ENCODE data around the gene ZNF22.
A peak's percentile ranks its signal among the peaks of the same experiment; 100 is the strongest.

The ZNF22 gene

GRCh38 chr10:45000752-45001380, at the start of gene ZNF22:
Gene ZNF22, plus strand, starts transcription at chr10:45000923. Its CDS starts 2,446 bp downstream, at chr10:45003369.
- DNase-seq = peak; percentile 91

- peak; percentile 7 for DNase-seq
These were observed 49.0 kb upstream of the ZNF22 start for GRCh38 chr10:44951576-44952226.

- no peak for DNase-seq
These were observed 47.9 kb upstream of the ZNF22 start for GRCh38 chr10:44952779-44953231.

- no peak for DNase-seq
These were observed 46.7 kb upstream of the ZNF22 start for GRCh38 chr10:44954042-44954441.

GRCh38 chr10:44954962-44955361, 45.8 kb upstream of the ZNF22 start:
- no peak for DNase-seq

GRCh38 chr10:44955413-44956070, 45.2 kb upstream of the ZNF22 start:
- DNase-seq = peak; percentile 15

GRCh38 chr10:44956226-44956625, 44.5 kb upstream of the ZNF22 start:
- peak; percentile 28 for DNase-seq

- peak; percentile 24 for DNase-seq
These were observed 43.7 kb upstream of the ZNF22 start for GRCh38 chr10:44956717-44957706.

GRCh38 chr10:44958196-44958897, 42.4 kb upstream of the ZNF22 start:
- DNase-seq = peak; percentile 50

GRCh38 chr10:44958898-44959246, 41.9 kb upstream of the ZNF22 start:
- no peak for DNase-seq

GRCh38 chr10:44959247-44960087, 41.3 kb upstream of the ZNF22 start, which contains the start of gene RASSF4:
Gene RASSF4, plus strand, starts transcription at chr10:44959802. Its CDS starts 10,401 bp downstream, at chr10:44970203.
- DNase-seq = peak; percentile 96

GRCh38 chr10:44960088-44960460, 40.6 kb upstream of the ZNF22 start:
- no peak for DNase-seq

GRCh38 chr10:44960482-44961229, 40.1 kb upstream of the ZNF22 start:
- DNase-seq = peak; percentile 51

GRCh38 chr10:44961230-44961571, 39.5 kb upstream of the ZNF22 start:
- DNase-seq = peak; percentile 45

GRCh38 chr10:44961931-44962750, 38.6 kb upstream of the ZNF22 start:
- peak; percentile 38 for DNase-seq

- DNase-seq = peak; percentile 47
These were observed 37.6 kb upstream of the ZNF22 start for GRCh38 chr10:44962870-44963738.

GRCh38 chr10:44963772-44964633, 36.7 kb upstream of the ZNF22 start:
- peak; percentile 38 for DNase-seq

GRCh38 chr10:44965104-44965503, 35.6 kb upstream of the ZNF22 start:
- DNase-seq = no peak
